ENCODE results near the gene TRAPPC14. TPM values are rescaled to one million over a fixed set of nuclear protein-coding genes. Genes with fewer than 3 reads are reported as not detected.
A peak's percentile ranks its signal among the peaks of the same experiment; 100 is the strongest.

TRAPPC14 gene
- total and polyA plus RNA-seq, 2 of the 13 experiments (the other 11 are each of a cell fraction or from before 2014, with no cell fraction given), result 4.7 to 9.6 TPM

GRCh38 chr7:100119970-100120732 is 38.4 kb downstream of the TRAPPC14 start (continued):
- TF ChIP-seq, protein P1, sequence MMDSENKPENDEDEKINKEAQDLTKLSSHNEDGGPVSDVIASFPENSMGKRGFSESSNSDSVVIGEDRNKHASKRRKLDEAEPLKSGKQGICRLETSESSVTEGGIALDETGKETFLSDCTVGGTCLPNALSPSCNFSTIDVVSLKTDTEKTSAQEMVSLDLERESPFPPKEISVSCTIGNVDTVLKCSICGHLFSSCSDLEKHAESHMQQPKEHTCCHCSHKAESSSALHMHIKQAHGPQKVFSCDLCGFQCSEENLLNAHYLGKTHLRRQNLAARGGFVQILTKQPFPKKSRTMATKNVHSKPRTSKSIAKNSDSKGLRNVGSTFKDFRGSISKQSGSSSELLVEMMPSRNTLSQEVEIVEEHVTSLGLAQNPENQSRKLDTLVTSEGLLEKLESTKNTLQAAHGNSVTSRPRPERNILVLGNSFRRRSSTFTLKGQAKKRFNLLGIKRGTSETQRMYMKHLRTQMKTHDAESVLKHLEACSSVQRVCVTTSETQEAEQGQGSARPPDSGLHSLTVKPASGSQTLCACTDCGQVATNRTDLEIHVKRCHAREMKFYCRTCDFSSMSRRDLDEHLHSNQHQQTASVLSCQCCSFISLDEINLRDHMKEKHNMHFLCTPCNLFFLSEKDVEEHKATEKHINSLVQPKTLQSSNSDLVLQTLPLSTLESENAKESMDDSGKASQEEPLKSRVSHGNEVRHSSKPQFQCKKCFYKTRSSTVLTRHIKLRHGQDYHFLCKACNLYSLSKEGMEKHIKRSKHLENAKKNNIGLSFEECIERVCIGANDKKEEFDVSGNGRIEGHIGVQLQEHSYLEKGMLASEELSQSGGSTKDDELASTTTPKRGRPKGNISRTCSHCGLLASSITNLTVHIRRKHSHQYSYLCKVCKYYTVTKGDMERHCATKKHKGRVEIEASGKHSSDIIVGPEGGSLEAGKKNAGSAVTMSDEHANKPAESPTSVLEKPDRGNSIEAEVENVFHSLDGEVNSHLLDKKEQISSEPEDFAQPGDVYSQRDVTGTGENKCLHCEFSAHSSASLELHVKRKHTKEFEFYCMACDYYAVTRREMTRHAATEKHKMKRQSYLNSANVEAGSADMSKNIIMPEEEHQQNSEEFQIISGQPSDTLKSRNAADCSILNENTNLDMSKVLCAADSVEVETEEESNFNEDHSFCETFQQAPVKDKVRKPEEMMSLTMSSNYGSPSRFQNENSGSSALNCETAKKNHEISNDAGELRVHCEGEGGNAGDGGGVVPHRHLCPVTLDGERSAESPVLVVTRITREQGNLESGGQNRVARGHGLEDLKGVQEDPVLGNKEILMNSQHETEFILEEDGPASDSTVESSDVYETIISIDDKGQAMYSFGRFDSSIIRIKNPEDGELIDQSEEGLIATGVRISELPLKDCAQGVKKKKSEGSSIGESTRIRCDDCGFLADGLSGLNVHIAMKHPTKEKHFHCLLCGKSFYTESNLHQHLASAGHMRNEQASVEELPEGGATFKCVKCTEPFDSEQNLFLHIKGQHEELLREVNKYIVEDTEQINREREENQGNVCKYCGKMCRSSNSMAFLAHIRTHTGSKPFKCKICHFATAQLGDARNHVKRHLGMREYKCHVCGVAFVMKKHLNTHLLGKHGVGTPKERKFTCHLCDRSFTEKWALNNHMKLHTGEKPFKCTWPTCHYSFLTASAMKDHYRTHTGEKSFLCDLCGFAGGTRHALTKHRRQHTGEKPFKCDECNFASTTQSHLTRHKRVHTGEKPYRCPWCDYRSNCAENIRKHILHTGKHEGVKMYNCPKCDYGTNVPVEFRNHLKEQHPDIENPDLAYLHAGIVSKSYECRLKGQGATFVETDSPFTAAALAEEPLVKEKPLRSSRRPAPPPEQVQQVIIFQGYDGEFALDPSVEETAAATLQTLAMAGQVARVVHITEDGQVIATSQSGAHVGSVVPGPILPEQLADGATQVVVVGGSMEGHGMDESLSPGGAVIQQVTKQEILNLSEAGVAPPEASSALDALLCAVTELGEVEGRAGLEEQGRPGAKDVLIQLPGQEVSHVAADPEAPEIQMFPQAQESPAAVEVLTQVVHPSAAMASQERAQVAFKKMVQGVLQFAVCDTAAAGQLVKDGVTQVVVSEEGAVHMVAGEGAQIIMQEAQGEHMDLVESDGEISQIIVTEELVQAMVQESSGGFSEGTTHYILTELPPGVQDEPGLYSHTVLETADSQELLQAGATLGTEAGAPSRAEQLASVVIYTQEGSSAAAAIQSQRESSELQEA (CRISPR knock-in tag; IDR thresholded peaks at IDR 0.05; ENCODE audit: not compliant biosample characterization), result no peak
- TF ChIP-seq ZNF850 (CRISPR knock-in tag; conservative IDR thresholded peaks at IDR 0.05) (no peak), ZNF143 (CRISPR knock-in tag; IDR thresholded peaks at IDR 0.05) (peak; percentile 89), HMG20A (CRISPR knock-in tag; IDR thresholded peaks at IDR 0.05; ENCODE audit: borderline replicate concordance) (no peak), BCL3 (CRISPR knock-in tag; IDR thresholded peaks at IDR 0.05) (peak; percentile 9; the same call in 1 of the 2 replicates), ZNF552 (CRISPR knock-in tag; IDR thresholded peaks at IDR 0.05; ENCODE audit: borderline replicate concordance) (no peak), ZFX (CRISPR knock-in tag; IDR thresholded peaks at IDR 0.05; ENCODE audit: low read depth) (peak; percentile 67), ZNF430 (CRISPR knock-in tag; IDR thresholded peaks at IDR 0.05) (0 out of 2 replicates have a peak, but pooled peaks have one; percentile 17), EHMT2 (IDR thresholded peaks at IDR 0.05; ENCODE audit: borderline replicate concordance, low read depth, low read length) (no peak)
- TF ChIP-seq, protein P2, sequence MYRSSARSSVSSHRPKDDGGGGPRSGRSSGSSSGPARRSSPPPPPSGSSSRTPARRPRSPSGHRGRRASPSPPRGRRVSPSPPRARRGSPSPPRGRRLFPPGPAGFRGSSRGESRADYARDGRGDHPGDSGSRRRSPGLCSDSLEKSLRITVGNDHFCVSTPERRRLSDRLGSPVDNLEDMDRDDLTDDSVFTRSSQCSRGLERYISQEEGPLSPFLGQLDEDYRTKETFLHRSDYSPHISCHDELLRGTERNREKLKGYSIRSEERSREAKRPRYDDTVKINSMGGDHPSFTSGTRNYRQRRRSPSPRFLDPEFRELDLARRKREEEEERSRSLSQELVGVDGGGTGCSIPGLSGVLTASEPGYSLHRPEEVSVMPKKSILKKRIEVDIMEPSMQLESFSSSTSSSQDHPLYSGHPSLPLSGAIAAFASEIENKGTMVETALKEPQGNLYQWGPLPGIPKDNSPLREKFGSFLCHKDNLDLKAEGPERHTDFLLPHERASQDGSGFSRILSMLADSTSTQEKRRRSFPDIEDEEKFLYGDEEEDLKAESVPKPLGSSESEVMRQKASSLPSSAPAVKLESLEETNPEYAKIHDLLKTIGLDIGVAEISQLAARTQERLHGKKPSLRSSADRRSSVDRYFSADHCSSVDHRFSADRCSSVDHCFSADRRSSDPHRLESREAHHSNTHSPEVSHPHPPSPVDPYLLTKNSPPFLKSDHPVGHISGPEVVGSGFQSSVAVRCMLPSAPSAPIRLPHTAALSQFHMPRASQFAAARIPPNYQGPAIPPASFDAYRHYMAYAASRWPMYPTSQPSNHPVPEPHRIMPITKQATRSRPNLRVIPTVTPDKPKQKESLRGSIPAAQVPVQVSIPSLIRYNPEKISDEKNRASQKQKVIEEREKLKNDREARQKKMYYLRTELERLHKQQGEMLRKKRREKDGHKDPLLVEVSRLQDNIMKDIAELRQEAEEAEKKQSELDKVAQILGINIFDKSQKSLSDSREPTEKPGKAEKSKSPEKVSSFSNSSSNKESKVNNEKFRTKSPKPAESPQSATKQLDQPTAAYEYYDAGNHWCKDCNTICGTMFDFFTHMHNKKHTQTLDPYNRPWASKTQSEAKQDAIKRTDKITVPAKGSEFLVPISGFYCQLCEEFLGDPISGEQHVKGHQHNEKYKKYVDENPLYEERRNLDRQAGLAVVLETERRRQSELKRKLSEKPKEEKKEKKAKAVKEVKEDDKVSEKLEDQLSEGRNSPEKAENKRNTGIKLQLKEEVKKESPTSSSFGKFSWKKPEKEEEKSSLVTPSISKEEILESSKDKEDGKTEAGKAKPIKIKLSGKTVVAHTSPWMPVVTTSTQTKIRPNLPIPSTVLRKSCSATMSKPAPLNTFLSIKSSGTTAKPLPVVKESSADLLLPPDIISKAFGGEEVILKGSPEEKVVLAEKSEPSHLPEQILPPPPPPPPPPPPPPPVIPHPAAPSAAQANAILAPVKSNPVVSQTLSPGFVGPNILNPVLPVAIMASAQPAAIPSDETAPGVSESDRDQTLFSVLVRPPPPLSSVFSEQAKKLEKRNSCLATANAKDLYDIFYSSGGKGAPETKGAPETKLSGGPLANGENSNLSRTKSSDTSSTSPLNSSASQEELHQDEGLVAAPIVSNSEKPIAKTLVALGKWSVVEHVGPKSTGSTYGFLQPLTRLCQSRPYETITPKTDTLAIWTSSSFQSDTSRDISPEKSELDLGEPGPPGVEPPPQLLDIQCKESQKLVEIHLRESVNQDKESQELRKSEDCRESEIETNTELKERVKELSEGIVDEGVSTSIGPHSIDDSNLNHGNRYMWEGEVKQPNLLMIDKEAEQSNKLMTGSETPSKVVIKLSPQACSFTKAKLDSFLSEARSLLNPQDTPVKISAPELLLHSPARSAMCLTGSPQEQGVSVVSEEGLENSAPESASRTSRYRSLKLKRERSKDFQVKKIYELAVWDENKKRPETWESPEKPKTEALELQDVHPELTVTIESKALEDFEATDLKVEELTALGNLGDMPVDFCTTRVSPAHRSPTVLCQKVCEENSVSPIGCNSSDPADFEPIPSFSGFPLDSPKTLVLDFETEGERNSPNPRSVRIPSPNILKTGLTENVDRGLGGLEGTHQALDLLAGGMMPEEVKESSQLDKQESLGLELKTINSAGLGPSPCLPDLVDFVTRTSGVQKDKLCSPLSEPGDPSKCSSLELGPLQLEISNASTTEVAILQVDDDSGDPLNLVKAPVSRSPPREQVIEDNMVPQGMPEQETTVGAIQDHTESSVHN (CRISPR knock-in tag; IDR thresholded peaks at IDR 0.05), result 0 out of 2 replicates have a peak, but pooled peaks have one; percentile 41

Data from HepG2 (cell line).